CD4-positive, alpha-beta T cell (primary cell): ENCODE data around the gene MS4A15. TPM values are rescaled to one million over a fixed set of nuclear protein-coding genes. Genes with fewer than 3 reads are reported as not detected.

Experiments used
- ATAC-seq: fragments of 200-7000 bp; cut with Tn5 transposase; one replicate; pipeline ENCODE4 v1.10.0; 2022; ENCODE audit warnings: mild to moderate bottlenecking; ENCODE audit not compliant: poor library complexity
- CTCF ChIA-PET: fragments of 350-600 bp; sonication (Branson Sonifier 250); formaldehyde crosslinking; loops from one replicate; lab custom pipeline; 2021; ENCODE audit warnings: antibody characterized with exemption, inconsistent platforms; lab: Charles Lee
- POLR2A ChIA-PET: fragments of 350-600 bp; sonication (Branson Sonifier 250); formaldehyde crosslinking; loops from one replicate; lab custom pipeline; 2021; ENCODE audit warnings: antibody characterized with exemption, inconsistent platforms; lab: Charles Lee
- DNase-seq, 14 experiments: peaks; one replicate each; pipeline ENCODE4 v3.0.0-alpha.2; 2013 to 2020; ENCODE audit warnings: mixed read lengths in 2 of 14
- H3K27ac ChIP-seq, 2 donors: one replicate each; pipeline versions ENCODE4 v1.5.1 to v1.7.0; 2013; ENCODE audit warnings: low read length in 2 of 2, low read depth in 1 of 2, mild to moderate bottlenecking in 1 of 2
- H3K27me3 ChIP-seq, 2 experiments: 1 replicate in 1 of 2; 2 replicates in 1 of 2; pipeline versions ENCODE4 v1.6.1 to v1.7.0; 2013; ENCODE audit warnings: low read length in 2 of 2, control low read depth in 1 of 2, mild to moderate bottlenecking in 1 of 2, moderate library complexity in 1 of 2; ENCODE audit not compliant: insufficient read depth in 2 of 2, control insufficient read depth in 1 of 2
- H3K36me3 ChIP-seq: one replicate; pipeline ENCODE4 v1.6.1; 2013; ENCODE audit warnings: low read length, control low read depth; ENCODE audit not compliant: insufficient read depth
- H3K4me1 ChIP-seq: one replicate; pipeline ENCODE4 v1.6.1; 2013; ENCODE audit warnings: low read length, control low read depth; ENCODE audit not compliant: insufficient read depth
- H3K4me3 ChIP-seq: one replicate; pipeline ENCODE4 v1.5.1; 2013; ENCODE audit warnings: mild to moderate bottlenecking, low read length, moderate library complexity
- H3K9me3 ChIP-seq, 2 experiments: 1 replicate in 1 of 2; 2 replicates in 1 of 2; pipeline versions ENCODE4 v1.6.1 to v1.7.0; 2013; ENCODE audit warnings: low read length in 2 of 2, mild to moderate bottlenecking in 2 of 2, control low read depth in 1 of 2, moderate library complexity in 1 of 2; ENCODE audit not compliant: control insufficient read depth in 1 of 2, insufficient read depth in 1 of 2
- H3K27ac Mint-ChIP-seq: one replicate; pipeline ENCODE4 v1.8.0; 2020; ENCODE audit warnings: mixed read lengths
- H3K27me3 Mint-ChIP-seq: one replicate; pipeline ENCODE4 v1.8.0; 2021; ENCODE audit warnings: mixed read lengths
- H3K36me3 Mint-ChIP-seq: one replicate; pipeline ENCODE4 v1.8.0; 2021; ENCODE audit warnings: low read depth, mixed read lengths
- H3K4me1 Mint-ChIP-seq: one replicate; pipeline ENCODE4 v1.8.0; 2021; ENCODE audit warnings: low read depth, mixed read lengths
- H3K4me3 Mint-ChIP-seq: one replicate; pipeline ENCODE4 v1.8.0; 2020; ENCODE audit warnings: mild to moderate bottlenecking, mixed read lengths
- H3K9me3 Mint-ChIP-seq: one replicate; pipeline ENCODE4 v1.8.0; 2020; ENCODE audit warnings: mixed read lengths
- CTCF ChIP-seq: fragments of 200-600 bp; IDR thresholded peaks from one replicate; pipeline ENCODE4 v1.8.0; 2022; ENCODE audit warnings: antibody characterized with exemption, mild to moderate bottlenecking
- intact Hi-C, 2 experiments: fragments of 100-400 bp; cut with DNase I in 1 of 2; cut with micrococcal nuclease in 1 of 2; formaldehyde crosslinking; loops; one replicate each; pipeline versions ENCODE4 v1.15.1 to v1.9.0; 2023 to 2025; cut with DNase I, micrococcal nuclease
- total RNA-seq, 174 experiments: library from RNA in 2 of 174; stranded (reverse) in 2 of 174; gene quantifications; one replicate each; pipeline ENCODE4 v1.2.3 and lab custom pipeline; 2021 to 2026

MS4A15 gene
- total RNA-seq, 2 experiments from 2014 or later, result not detected

DNA sequence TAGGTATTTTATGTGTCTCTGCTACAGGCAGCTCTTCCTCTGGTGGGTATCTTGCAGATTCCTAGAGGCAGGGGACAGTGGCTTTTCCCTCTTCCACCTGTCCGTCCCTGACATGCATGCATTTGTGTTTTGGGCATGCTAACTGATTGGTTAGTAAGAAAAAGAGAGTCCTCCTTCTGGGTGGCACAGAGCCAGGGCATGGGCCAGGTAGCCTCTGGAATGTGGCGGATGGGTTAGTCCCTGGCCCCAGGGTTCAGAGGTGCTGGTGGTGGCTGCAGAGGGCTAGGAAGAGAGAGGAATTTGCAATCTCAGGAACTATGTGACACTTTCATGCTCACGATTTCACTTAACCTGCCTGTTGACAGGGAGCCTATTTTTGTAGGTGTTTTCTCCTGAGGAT lies 5.8 kb upstream of the MS4A15 start:
- peaks cover 5 to 6% of the 10 kb centered on the region in 2 experiments for H3K27me3 ChIP-seq
- Mint-ChIP-seq H3K27ac (no peak overlapping the region), H3K4me3 (no peak overlapping the region), H3K27me3 (peaks cover 36% of the 10 kb centered on the region), H3K4me1 (no peaks in the 10 kb centered on the region), H3K9me3 (peaks cover 2% of the 10 kb centered on the region), H3K36me3 (no peaks in the 10 kb centered on the region)
- H3K36me3 ChIP-seq, result no peaks in the 10 kb centered on the region
- TF ChIP-seq CTCF, result no peak
- no peak overlapping the region for H3K27ac ChIP-seq
- no peak overlapping the region for H3K4me3 ChIP-seq
- POLR2A ChIA-PET, result no interaction called here
- DNase-seq (no peak), ATAC-seq (no peak)
- H3K4me1 ChIP-seq, result no peaks in the 10 kb centered on the region
- intact Hi-C loops, result no loop called here
- H3K9me3 ChIP-seq, result no peaks in the 10 kb centered on the region
- CTCF ChIA-PET, result no interaction called here

- DNase-seq (peak in 1 of 14 experiments; percentile 7), ATAC-seq (no peak)
- ChIA-PET POLR2A (no interaction called here), CTCF (interaction anchor here (0.7 kb wide), 1 partner anchor 117 kb away, joined by 3 read pairs; no protein-coding TSS in a partner anchor)
- Mint-ChIP-seq H3K27ac (no peak overlapping the region), H3K27me3 (peaks cover 53% of the 10 kb centered on the region), H3K4me1 (no peaks in the 10 kb centered on the region), H3K36me3 (no peaks in the 10 kb centered on the region), H3K9me3 (no peaks in the 10 kb centered on the region), H3K4me3 (no peak overlapping the region)
- Histone ChIP-seq H3K27ac (no peak overlapping the region), H3K36me3 (no peaks in the 10 kb centered on the region), H3K9me3 (no peaks in the 10 kb centered on the region), H3K4me3 (no peak overlapping the region), H3K4me1 (no peaks in the 10 kb centered on the region), H3K27me3 (peaks cover 8 to 18% of the 10 kb centered on the region in 2 experiments)
- TF ChIP-seq CTCF, result no peak
- intact Hi-C loops, result no loop called here
Measured at GRCh38 chr11:60753309-60753708, 3.4 kb upstream of the MS4A15 start.

- peaks cover 68% of the 10 kb centered on the region for H3K27me3 Mint-ChIP-seq
- peaks cover 8 to 18% of the 10 kb centered on the region in 2 experiments for H3K27me3 ChIP-seq
- no peaks in the 10 kb centered on the region for H3K4me1 Mint-ChIP-seq
- H3K36me3 ChIP-seq, result no peaks in the 10 kb centered on the region
- intact Hi-C loops, result no loop called here
- no peaks in the 10 kb centered on the region for H3K9me3 Mint-ChIP-seq
- H3K27ac Mint-ChIP-seq, result no peak overlapping the region
- ATAC-seq (no peak), DNase-seq (no peak)
- POLR2A ChIA-PET, result no interaction called here
- no peaks in the 10 kb centered on the region for H3K36me3 Mint-ChIP-seq
- H3K4me1 ChIP-seq, result no peaks in the 10 kb centered on the region
- H3K4me3 ChIP-seq, result no peak overlapping the region
- H3K27ac ChIP-seq, result no peak overlapping the region
- TF ChIP-seq CTCF, result no peak
- CTCF ChIA-PET, result no interaction called here
- no peak overlapping the region for H3K4me3 Mint-ChIP-seq
- no peaks in the 10 kb centered on the region for H3K9me3 ChIP-seq
Measured at GRCh38 chr11:60754887-60755286, 1.8 kb upstream of the MS4A15 start.
